GM18519 (cell line): ENCODE data around the gene CD160.
"Not testable (repeated sequence)": the region's sequence is repeated elsewhere in the genome, so short reads cannot be mapped to it uniquely, and the experiment has no call there.

Experiments used
- ATAC-seq: cut with Tn5 transposase; IDR thresholded peaks from one replicate; pipeline ENCODE4 v1.9.1; 2021; ENCODE audit warnings: mild to moderate bottlenecking, moderate library complexity; ENCODE audit not compliant: unreplicated experiment, low FRiP score

CD160 gene

GRCh38 chr1:145719230-145720079, at the start of gene CD160:
Gene CD160, plus strand, starts transcription at chr1:145719499. Its CDS starts 8,829 bp downstream, at chr1:145728328.
- no peak for ATAC-seq

- not testable (repeated sequence) for ATAC-seq
Measured at GRCh38 chr1:145670995-145671745, 48.1 kb upstream of the CD160 start.

GRCh38 chr1:145673217-145673616, 46.1 kb upstream of the CD160 start:
- not testable (repeated sequence) for ATAC-seq

GRCh38 chr1:145684858-145685257, 34.4 kb upstream of the CD160 start:
- ATAC-seq = not testable (repeated sequence)

- not testable (repeated sequence) for ATAC-seq
Measured at GRCh38 chr1:145686078-145686477, 33.2 kb upstream of the CD160 start.

- ATAC-seq = no peak
Measured at GRCh38 chr1:145688328-145688727, 31.0 kb upstream of the CD160 start.

- no peak for ATAC-seq
Measured at GRCh38 chr1:145688924-145689323, 30.4 kb upstream of the CD160 start.

- no peak for ATAC-seq
Measured at GRCh38 chr1:145689922-145690321, 29.4 kb upstream of the CD160 start.

GRCh38 chr1:145690587-145691558, 28.4 kb upstream of the CD160 start:
- ATAC-seq = no peak

GRCh38 chr1:145692785-145693443, 26.4 kb upstream of the CD160 start:
- ATAC-seq = no peak

- no peak for ATAC-seq
Measured at GRCh38 chr1:145695821-145696629, 23.3 kb upstream of the CD160 start.

- no peak for ATAC-seq
Measured at GRCh38 chr1:145696630-145696960, 22.7 kb upstream of the CD160 start.

- no peak for ATAC-seq
Measured at GRCh38 chr1:145701306-145701862, 17.9 kb upstream of the CD160 start.

- no peak for ATAC-seq
Measured at GRCh38 chr1:145702052-145702451, 17.2 kb upstream of the CD160 start.

GRCh38 chr1:145702826-145703225, 16.5 kb upstream of the CD160 start:
- no peak for ATAC-seq

GRCh38 chr1:145705622-145706021, 13.7 kb upstream of the CD160 start:
- ATAC-seq = no peak

GRCh38 chr1:145706086-145706664, 13.1 kb upstream of the CD160 start:
- no peak for ATAC-seq

GRCh38 chr1:145707183-145707867, 12.0 kb upstream of the CD160 start, which contains the start of gene PDZK1:
Gene PDZK1, minus strand, starts transcription at chr1:145707368. Its CDS starts 19,347 bp downstream, at chr1:145688021.
- ATAC-seq = no peak
